H1 (cell line): Measurements from ENCODE around the gene DDX56. TPM values are rescaled to one million over a fixed set of nuclear protein-coding genes. Genes with fewer than 3 reads are reported as not detected.

Experiments
- CTCF ChIA-PET: fragments of 300-600 bp; sonication (Branson Sonifier 250); formaldehyde crosslinking; loops from one replicate; lab custom pipeline; 2021; ENCODE audit not compliant: partially characterized antibody; lab: Charles Lee
- POLR2A ChIA-PET: fragments of 300-600 bp; sonication (Branson Sonifier 250); formaldehyde crosslinking; loops from one replicate; lab custom pipeline; 2021; ENCODE audit warnings: inconsistent platforms; ENCODE audit not compliant: partially characterized antibody; lab: Charles Lee
- DNase-seq, 2 experiments: peaks; one replicate each; pipeline versions ENCODE4 v3.0.0 to v3.0.0-alpha.2; 2010 to 2022; ENCODE audit warnings: low spot score in 2 of 2, low read depth in 1 of 2, mixed read lengths in 1 of 2
- FAIRE-seq: peaks from 2 replicates; lab custom pipeline; 2011; peaks lifted over from hg19 to GRCh38; lab: Jason Lieb, UNC
- H2AFZ ChIP-seq: 2 replicates; pipeline ENCODE4 v1.8.1; 2012; ENCODE audit warnings: low read length, inconsistent platforms
- H2AK5ac ChIP-seq: 2 replicates; pipeline ENCODE4 v1.6.1; 2013; ENCODE audit warnings: low read depth, low read length
- H2BK120ac ChIP-seq: replicated peaks from 2 replicates; pipeline ENCODE3; 2013; ENCODE audit warnings: low read depth, low read length, inconsistent platforms
- H2BK12ac ChIP-seq: 2 replicates; pipeline ENCODE4 v1.6.1; 2013; ENCODE audit warnings: low read depth, low read length
- H2BK15ac ChIP-seq: 2 replicates; pipeline ENCODE4 v1.6.1; 2013; ENCODE audit warnings: low read length
- H2BK20ac ChIP-seq: 2 replicates; pipeline ENCODE4 v1.6.1; 2013; ENCODE audit warnings: low read length
- H2BK5ac ChIP-seq: 2 replicates; pipeline ENCODE4 v1.6.1; 2013; ENCODE audit warnings: low read depth, low read length
- H3K14ac ChIP-seq: 2 replicates; pipeline ENCODE4 v1.6.1; 2013; ENCODE audit warnings: inconsistent platforms; ENCODE audit not compliant: insufficient read length
- H3K18ac ChIP-seq: 2 replicates; pipeline ENCODE4 v1.6.1; 2013; ENCODE audit warnings: low read length; ENCODE audit errors: extremely low read depth
- H3K23ac ChIP-seq: 2 replicates; pipeline ENCODE4 v1.6.1; 2013; ENCODE audit warnings: inconsistent platforms; ENCODE audit not compliant: insufficient read length
- H3K23me2 ChIP-seq: 2 replicates; pipeline ENCODE4 v1.6.1; 2013; ENCODE audit warnings: low read depth, low read length
- H3K27ac ChIP-seq: 2 replicates; pipeline ENCODE4 v1.6.1; 2011; ENCODE audit warnings: low read depth, low read length, inconsistent platforms
- H3K27me3 ChIP-seq, 4 experiments: replicated peaks in 1 of 4; 1 replicate in 1 of 4; 2 replicates in 3 of 4; pipeline versions ENCODE4 v1.6.1 to v1.8.1; 2011 to 2013; ENCODE audit warnings: low read length in 3 of 4, mild to moderate bottlenecking in 3 of 4, inconsistent platforms in 2 of 4, mixed read lengths in 2 of 4, moderate library complexity in 1 of 4; ENCODE audit not compliant: control insufficient read depth in 3 of 4, insufficient read depth in 3 of 4; ENCODE audit errors: extremely low read depth in 1 of 4
- H3K36me3 ChIP-seq, 4 experiments: 2 replicates each; pipeline versions ENCODE4 v1.6.1 to v1.8.1; 2011 to 2013; ENCODE audit warnings: mild to moderate bottlenecking in 4 of 4, low read length in 3 of 4, moderate library complexity in 2 of 4, control low read depth in 1 of 4, inconsistent platforms in 1 of 4; ENCODE audit not compliant: insufficient read depth in 4 of 4, control insufficient read depth in 2 of 4
- H3K4ac ChIP-seq: replicated peaks from 2 replicates; pipeline ENCODE3; 2013; ENCODE audit warnings: low read length, low read depth, mixed read lengths, inconsistent platforms; ENCODE audit not compliant: insufficient read length
- H3K4me1 ChIP-seq, 4 experiments: replicated peaks in 1 of 4; 1 replicate in 1 of 4; 2 replicates in 3 of 4; pipeline versions ENCODE4 v1.6.1 to v1.8.1; 2011 to 2013; ENCODE audit warnings: low read length in 3 of 4, inconsistent platforms in 2 of 4, mixed read lengths in 1 of 4; ENCODE audit not compliant: insufficient read depth in 4 of 4, control insufficient read depth in 3 of 4
- H3K4me2 ChIP-seq, 2 experiments: 2 replicates each; pipeline versions ENCODE4 v1.6.1 to v1.8.1; 2011 to 2013; ENCODE audit warnings: low read depth in 2 of 2, low read length in 2 of 2, control low read depth in 1 of 2, inconsistent platforms in 1 of 2, mild to moderate bottlenecking in 1 of 2; ENCODE audit not compliant: insufficient read depth in 1 of 2
- H3K4me3 ChIP-seq, 4 experiments: fragments of 200-600, 300-600 bp in 1 of 4; sonication (generic), shearing (Covaris generic), sonication (Bioruptor Twin) in 1 of 4; 2 replicates each; pipeline versions ENCODE4 v1.5.1 to v1.8.1; 2011 to 2016; ENCODE audit warnings: low read length in 4 of 4, low read depth in 3 of 4, control low read depth in 2 of 4, inconsistent platforms in 2 of 4, mild to moderate bottlenecking in 2 of 4, mixed read lengths in 1 of 4, moderate library complexity in 1 of 4; ENCODE audit not compliant: insufficient read depth in 2 of 4; ENCODE audit errors: extremely low read depth in 1 of 4
- H3K56ac ChIP-seq: replicated peaks from 2 replicates; pipeline ENCODE3; 2013; ENCODE audit warnings: low read depth, mild to moderate bottlenecking, mixed read lengths, low read length, inconsistent platforms; ENCODE audit not compliant: insufficient read length
- H3K79me1 ChIP-seq: 2 replicates; pipeline ENCODE4 v1.6.1; 2013; ENCODE audit warnings: low read depth, low read length, control low read depth
- H3K79me2 ChIP-seq, 2 experiments: 2 replicates each; pipeline versions ENCODE4 v1.6.1 to v1.8.1; 2012 to 2013; ENCODE audit warnings: low read length in 2 of 2, mild to moderate bottlenecking in 2 of 2, inconsistent platforms in 1 of 2; ENCODE audit not compliant: insufficient read depth in 2 of 2, control insufficient read depth in 1 of 2
- H3K9ac ChIP-seq, 4 experiments: replicated peaks in 1 of 4; 1 replicate in 1 of 4; 2 replicates in 3 of 4; pipeline versions ENCODE4 v1.6.1 to v1.8.1; 2011 to 2013; ENCODE audit warnings: low read depth in 3 of 4, low read length in 3 of 4, control low read depth in 2 of 4, mild to moderate bottlenecking in 2 of 4, moderate library complexity in 2 of 4, inconsistent platforms in 1 of 4; ENCODE audit errors: extremely low read depth in 1 of 4
- H3K9me3 ChIP-seq, 2 experiments: 2 replicates each; pipeline versions ENCODE4 v1.6.1 to v1.8.1; 2012 to 2013; ENCODE audit warnings: mild to moderate bottlenecking in 2 of 2, moderate library complexity in 2 of 2, control low read depth in 1 of 2, inconsistent platforms in 1 of 2, low read depth in 1 of 2, low read length in 1 of 2, mixed read lengths in 1 of 2; ENCODE audit not compliant: insufficient read depth in 2 of 2
- H4K20me1 ChIP-seq, 2 experiments: replicated peaks in 1 of 2; 2 replicates each; pipeline versions ENCODE3 to v1.8.1; 2011 to 2013; ENCODE audit warnings: inconsistent platforms in 2 of 2, low read length in 2 of 2, mild to moderate bottlenecking in 1 of 2; ENCODE audit not compliant: insufficient read depth in 2 of 2, control insufficient read depth in 1 of 2
- H4K5ac ChIP-seq: 2 replicates; pipeline ENCODE4 v1.6.1; 2013; ENCODE audit warnings: low read length, low read depth, mixed read lengths, inconsistent platforms; ENCODE audit not compliant: insufficient read length
- H4K8ac ChIP-seq: 2 replicates; pipeline ENCODE4 v1.8.0; 2013; ENCODE audit warnings: mild to moderate bottlenecking, moderate library complexity, low read length, inconsistent platforms; ENCODE audit not compliant: insufficient read depth; ENCODE audit errors: extremely low read depth
- H4K91ac ChIP-seq: replicated peaks from 2 replicates; pipeline ENCODE3; 2013; ENCODE audit warnings: low read length, mixed read lengths, inconsistent platforms; ENCODE audit not compliant: insufficient read length
- HDAC2 ChIP-seq, 2 experiments: fragments of 300-600 bp in 1 of 2; sonication (generic) in 1 of 2; IDR thresholded peaks; 2 replicates each; pipeline ENCODE4 v1.6.1; 2011 to 2012; ENCODE audit warnings: low read depth in 2 of 2, low read length in 2 of 2, mild to moderate bottlenecking in 2 of 2, moderate library complexity in 2 of 2, borderline replicate concordance in 1 of 2, inconsistent platforms in 1 of 2
- KDM5A ChIP-seq: fragments of 200-600 bp; IDR thresholded peaks from 2 replicates; pipeline ENCODE4 v1.7.1; 2012; ENCODE audit warnings: mild to moderate bottlenecking, low read length, inconsistent platforms, mixed read lengths
- NANOG ChIP-seq: IDR thresholded peaks from 2 replicates; pipeline ENCODE4 v1.6.1; 2011; ENCODE audit warnings: low read length, low read depth, mild to moderate bottlenecking, inconsistent platforms; ENCODE audit not compliant: insufficient read depth, poor library complexity, severe bottlenecking
- POLR2AphosphoS5 ChIP-seq: IDR thresholded peaks from 2 replicates; pipeline ENCODE4 v1.6.1; 2011; ENCODE audit warnings: low read depth, low read length
- RAD21 ChIP-seq, 2 experiments: IDR thresholded peaks in 1 of 2; conservative IDR thresholded peaks in 1 of 2; 2 replicates each; pipeline ENCODE4 v1.6.1; 2011; ENCODE audit warnings: low read depth in 2 of 2, low read length in 2 of 2, improper control_type of control experiment in 1 of 2, inconsistent platforms in 1 of 2, mild to moderate bottlenecking in 1 of 2, moderate library complexity in 1 of 2
- SAP30 ChIP-seq: fragments of 300-600 bp; sonication (generic); IDR thresholded peaks from 2 replicates; pipeline ENCODE4 v1.7.1; 2012; ENCODE audit warnings: low read length, moderate library complexity, mild to moderate bottlenecking, inconsistent platforms; ENCODE audit not compliant: insufficient read depth, insufficient replicate concordance
- SP4 ChIP-seq: IDR thresholded peaks from 2 replicates; pipeline ENCODE4 v1.6.1; 2012; ENCODE audit warnings: low read length, inconsistent platforms
- WGBS, 2 experiments: shearing (Covaris generic) in 1 of 2; methylation state at CpG; one replicate each; pipeline versions ENCODE4 v1.1.6 to v1.1.7; 2013 to 2015; ENCODE audit warnings: low lambda C conversion rate in 2 of 2, mixed read lengths in 2 of 2, inconsistent platforms in 1 of 2, low coverage in 1 of 2, missing lambda C conversion rate in 1 of 2; ENCODE audit not compliant: insufficient replicate concordance in 2 of 2, insufficient coverage in 1 of 2, insufficient read length in 1 of 2; ENCODE audit errors: extremely low coverage in 1 of 2, missing lambda C conversion rate in 1 of 2; 5-methylcytosine and 5-hydroxymethylcytosine counted together
- polyA plus RNA-seq, 7 experiments: library from polyadenylated mRNA; depleted of rRNA in 3 of 7; stranded (reverse) in 5 of 7; unstranded in 2 of 7; fragments of >200 nt in 5 of 7; fragments of 200-250 nt in 2 of 7; gene quantifications; 1 replicate in 5 of 7; 2 replicates in 1 of 7; 4 replicates in 1 of 7; pipeline versions ENCODE4 v1.2.1 to v1.2.3, GENCODE V29; 2011 to 2013; ENCODE audit warnings: missing spikeins in 2 of 7, mixed read lengths in 2 of 7
- total RNA-seq: library from RNA; stranded (reverse); fragmentation: NEBNext Ultra II Directional; extraction: Animal tissue kit (Norgen Biotek cat#: 25700); gene quantifications from 2 replicates; pipeline ENCODE4 v1.2.1, GENCODE V29; 2021

DDX56 gene
- total and polyA plus RNA-seq, 2 of the 8 experiments (the other 6 are each of a cell fraction or from before 2014, with no cell fraction given): 56.9 to 81.6 TPM

- H2BK12ac ChIP-seq: no peak overlapping the region
- TF ChIP-seq RAD21 (IDR thresholded peaks at IDR 0.05 in 1 of 2, conservative IDR thresholded peaks at IDR 0.05 in 1 of 2; ENCODE audit: low read depth in 2 of 2, low read length in 2 of 2) (no peak), NANOG (no peak), POLR2AphosphoS5 (no peak), HDAC2 (IDR thresholded peaks at IDR 0.05; ENCODE audit: borderline replicate concordance in 1 of 2, low read depth in 2 of 2, low read length in 2 of 2) (no peak), KDM5A (no peak), SP4 (no peak), SAP30 (no peak)
- TF ChIP-seq, all 59 proteins: peak for 0
- no peak overlapping the region for H2BK120ac ChIP-seq
- H3K79me1 ChIP-seq: no peaks in the 10 kb centered on the region
- no peaks in the 10 kb centered on the region for H3K27me3 ChIP-seq
- H3K9ac ChIP-seq: no peak overlapping the region
- no peaks in the 10 kb centered on the region for H3K23me2 ChIP-seq
- ChIA-PET CTCF (interaction anchor here (1.3 kb wide), 1 partner anchor 88 kb away, joined by 3 read pairs; no protein-coding TSS in a partner anchor), POLR2A (interaction anchor here (0.7 to 2.6 kb wide), 4 partner anchors 14 to 259 kb away, joined by 3 to 9 read pairs (median 4); partner anchors contain the start of gene TMED4)
- no peak overlapping the region for H4K5ac ChIP-seq
- no peak overlapping the region for H3K18ac ChIP-seq
- no peak overlapping the region for H2AK5ac ChIP-seq
- H2BK5ac ChIP-seq: no peak overlapping the region
- H3K23ac ChIP-seq: no peak overlapping the region
- H3K79me2 ChIP-seq: no peaks in the 10 kb centered on the region
- no peak overlapping the region for H3K56ac ChIP-seq
- no peaks in the 10 kb centered on the region for H3K4me1 ChIP-seq
- H2BK20ac ChIP-seq: no peak overlapping the region
- no peaks in the 10 kb centered on the region for H4K20me1 ChIP-seq
- FAIRE-seq (no peak), DNase-seq (no peak)
- no peak overlapping the region for H3K4me2 ChIP-seq
- WGBS, 2 experiments: 97% methylated on average over 5 of the region's 5 CpGs; no CpG with 5 or more reads in 1 of the 2 experiments
- no peak overlapping the region for H2AFZ ChIP-seq
- H3K14ac ChIP-seq: no peak overlapping the region
- H2BK15ac ChIP-seq: no peak overlapping the region
- H4K91ac ChIP-seq: no peak overlapping the region
- no peak overlapping the region for H3K4ac ChIP-seq
- H3K9me3 ChIP-seq: no peaks in the 10 kb centered on the region
- H4K8ac ChIP-seq: no peak overlapping the region
- H3K27ac ChIP-seq: no peak overlapping the region
- no peak overlapping the region for H3K4me3 ChIP-seq
- no peaks in the 10 kb centered on the region for H3K36me3 ChIP-seq
Observed at GRCh38 chr7:44595934-44596635, 22.4 kb upstream of the DDX56 start.
